ENCODE results near the gene PSMG3. TPM values are rescaled to one million over a fixed set of nuclear protein-coding genes. Genes with fewer than 3 reads are reported as not detected.

The PSMG3 gene
- total RNA-seq, 1 donor from 2014 or later = 17.5 TPM

DNA sequence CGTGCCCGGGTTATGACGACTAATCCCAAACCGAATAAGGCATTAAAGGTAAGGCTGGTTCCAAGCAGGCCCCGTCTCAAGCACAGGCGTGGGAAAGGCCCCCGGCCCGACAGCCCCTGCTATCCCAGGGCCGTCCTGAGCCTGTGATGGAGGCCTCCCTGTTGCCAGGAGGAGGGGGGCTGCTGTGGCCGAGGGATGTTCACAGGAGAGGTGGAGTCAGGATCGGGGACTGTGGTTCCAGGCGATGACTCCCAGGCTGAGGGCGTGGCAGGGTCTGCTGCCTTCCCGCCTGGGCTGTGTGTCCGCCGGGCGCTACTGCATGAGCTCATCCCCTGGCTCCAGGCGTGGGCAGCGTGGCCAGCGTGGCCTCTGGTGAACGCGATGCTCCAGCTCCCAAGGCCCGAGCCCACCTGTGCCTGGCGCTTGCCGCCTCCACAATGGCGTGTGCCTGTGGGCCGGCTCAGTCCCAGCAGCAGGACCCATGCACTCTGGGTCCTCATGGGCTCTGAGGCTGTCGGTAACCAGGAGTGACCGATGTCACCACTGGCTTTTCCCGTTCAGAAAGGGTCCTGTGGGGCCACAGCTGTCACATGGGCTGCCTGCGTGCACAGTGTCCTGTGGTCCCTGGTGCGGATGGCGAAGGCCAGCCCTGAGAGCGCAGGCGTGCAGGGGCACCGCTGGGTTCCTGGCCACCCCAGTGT, 30.5 kb downstream of the PSMG3 start:
- intact Hi-C loops (cut with DNase I) = no loop called here
- ATAC-seq = no peak
- no peak for DNase-seq (ENCODE audit: low spot score)

DNA sequence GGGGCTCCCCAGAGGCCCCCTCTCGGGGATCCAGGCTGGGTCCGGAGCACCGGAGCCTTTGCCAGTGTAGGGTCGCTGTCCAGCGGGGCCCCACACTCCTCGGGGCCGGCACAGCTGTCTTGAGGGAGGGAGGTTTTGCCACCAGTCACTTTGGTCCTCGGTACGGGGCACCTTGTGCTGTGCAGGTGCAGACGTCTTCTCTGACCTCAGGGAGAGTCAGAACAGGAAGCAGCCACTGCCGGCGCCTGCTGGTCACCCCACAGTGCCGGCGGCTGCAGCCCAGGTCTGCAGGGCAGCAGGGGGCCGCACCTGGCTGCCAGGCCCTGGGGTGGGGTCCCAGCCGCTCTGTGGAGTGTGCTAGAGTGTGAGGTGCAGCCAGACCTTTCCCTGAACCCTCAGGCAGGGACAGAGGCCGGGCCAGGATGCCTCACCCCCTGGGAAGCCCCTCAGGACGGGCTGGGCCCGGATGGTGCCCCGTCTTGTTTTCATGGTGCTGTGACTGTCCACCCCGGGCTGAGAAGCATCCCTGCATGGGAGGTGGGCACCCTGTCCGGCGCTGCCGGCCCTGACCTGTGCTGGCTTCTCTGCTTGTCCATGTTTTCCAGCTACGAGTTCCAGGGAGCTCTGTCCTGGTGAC, 31.2 kb downstream of the PSMG3 start:
- intact Hi-C loops (cut with DNase I) = no loop called here
- DNase-seq (ENCODE audit: low spot score) (no peak), ATAC-seq (no peak)

DNA sequence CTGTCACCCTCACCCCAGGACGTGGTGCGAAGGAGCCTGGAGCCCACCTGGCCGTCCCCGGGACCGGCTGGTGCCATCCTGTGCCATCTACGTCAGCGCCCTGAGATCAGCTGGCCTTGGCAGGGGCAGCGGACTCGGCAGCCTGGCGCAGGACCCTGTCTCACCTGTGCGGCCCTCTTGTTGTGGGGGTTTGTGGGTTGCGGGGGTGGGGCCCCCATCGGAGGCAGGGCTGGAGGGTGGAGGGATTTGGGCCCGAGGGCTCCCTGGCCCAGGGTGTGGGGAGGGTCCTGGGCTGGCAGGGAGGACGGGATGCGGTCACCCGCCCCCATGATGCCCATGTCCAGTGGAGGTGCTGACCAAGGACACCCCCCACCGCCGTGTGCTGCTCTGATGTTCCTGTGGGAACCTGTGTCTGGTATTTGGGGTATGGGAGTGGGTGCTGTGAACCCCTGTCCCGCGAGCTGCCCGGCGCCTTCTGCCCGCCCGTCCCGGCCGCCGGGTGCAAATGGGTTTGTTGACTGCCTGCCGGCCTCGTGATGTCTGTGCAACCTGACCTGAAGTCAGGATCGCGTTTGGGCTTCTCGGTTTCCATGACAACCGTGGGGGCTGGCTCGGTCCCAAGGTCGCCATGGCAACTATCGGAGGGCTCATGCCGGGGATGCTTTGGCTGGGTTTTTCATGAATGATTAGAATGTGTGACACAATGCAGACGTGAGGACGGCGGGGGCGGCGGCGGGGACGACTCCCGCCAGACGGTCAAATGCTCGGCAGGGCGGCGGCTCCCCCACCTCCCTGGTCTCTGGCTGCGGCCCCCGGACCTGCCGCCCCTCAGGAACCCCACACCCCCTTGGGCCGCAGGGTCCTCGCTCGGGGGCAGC, 32.1 kb downstream of the PSMG3 start:
- peak; percentile 96 for DNase-seq (ENCODE audit: low spot score)
- intact Hi-C loops (cut with DNase I) = no loop called here
- peak; percentile 65 for ATAC-seq

DNA sequence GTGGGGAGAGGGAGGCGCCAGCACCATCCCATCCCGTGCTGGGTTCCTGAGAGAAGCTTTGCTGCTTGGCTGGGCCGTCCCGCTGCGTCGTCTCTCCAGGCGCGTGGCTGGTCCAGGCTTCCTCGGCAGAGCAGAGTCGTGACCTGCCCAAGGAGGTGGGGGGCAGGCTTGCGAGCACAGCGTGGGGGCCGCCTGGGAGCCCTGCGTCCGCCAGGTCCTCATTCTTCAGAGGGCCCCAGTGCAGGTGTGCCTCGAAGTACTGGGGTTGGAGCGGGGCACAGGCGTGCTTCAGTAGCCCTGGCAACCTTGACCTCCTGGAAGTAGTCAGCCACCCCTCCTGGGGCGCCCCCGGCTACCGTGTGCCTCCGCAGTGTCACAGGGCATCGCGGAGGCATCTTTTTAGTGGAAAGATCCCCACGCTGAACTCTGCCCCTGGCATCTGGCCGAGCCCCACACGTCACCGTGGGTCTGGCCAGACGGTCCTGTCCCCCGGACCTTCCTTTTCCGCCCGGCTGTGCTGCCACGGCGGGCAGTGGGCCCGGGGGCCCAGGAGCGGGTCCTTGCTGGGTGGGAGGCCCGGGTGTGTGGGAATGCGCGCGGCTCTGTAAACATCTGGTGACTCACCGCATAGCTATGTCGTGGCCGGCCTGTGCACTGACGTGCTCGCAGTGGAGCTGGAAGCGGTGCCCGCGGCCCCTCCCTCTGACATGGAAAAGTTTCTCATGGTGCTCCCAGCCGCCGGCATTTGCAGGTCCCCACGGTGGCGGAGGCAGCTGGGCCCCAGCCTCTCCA, 32.9 kb downstream of the PSMG3 start:
- DNase-seq (ENCODE audit: low spot score) (peak; percentile 97), ATAC-seq (peak; percentile 92)
- intact Hi-C loops (cut with DNase I) = no loop called here

DNA sequence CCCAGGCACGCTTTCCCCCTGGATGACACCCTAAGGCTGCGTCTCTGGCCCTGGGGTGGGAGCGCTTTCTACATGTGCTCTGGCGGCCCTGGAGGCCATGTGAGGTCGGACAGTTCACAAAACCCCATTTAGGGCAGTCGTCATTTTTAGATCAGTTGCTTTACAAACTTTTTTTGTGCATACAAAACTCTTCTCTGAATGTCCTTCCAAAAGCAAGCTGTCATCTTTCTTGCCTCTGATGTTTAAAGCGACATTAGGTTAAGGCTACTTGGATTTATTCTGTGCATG, 33.4 kb downstream of the PSMG3 start:
- DNase-seq (ENCODE audit: low spot score) = no peak
- ATAC-seq = no peak
- intact Hi-C loops (cut with DNase I) = no loop called here

DNA sequence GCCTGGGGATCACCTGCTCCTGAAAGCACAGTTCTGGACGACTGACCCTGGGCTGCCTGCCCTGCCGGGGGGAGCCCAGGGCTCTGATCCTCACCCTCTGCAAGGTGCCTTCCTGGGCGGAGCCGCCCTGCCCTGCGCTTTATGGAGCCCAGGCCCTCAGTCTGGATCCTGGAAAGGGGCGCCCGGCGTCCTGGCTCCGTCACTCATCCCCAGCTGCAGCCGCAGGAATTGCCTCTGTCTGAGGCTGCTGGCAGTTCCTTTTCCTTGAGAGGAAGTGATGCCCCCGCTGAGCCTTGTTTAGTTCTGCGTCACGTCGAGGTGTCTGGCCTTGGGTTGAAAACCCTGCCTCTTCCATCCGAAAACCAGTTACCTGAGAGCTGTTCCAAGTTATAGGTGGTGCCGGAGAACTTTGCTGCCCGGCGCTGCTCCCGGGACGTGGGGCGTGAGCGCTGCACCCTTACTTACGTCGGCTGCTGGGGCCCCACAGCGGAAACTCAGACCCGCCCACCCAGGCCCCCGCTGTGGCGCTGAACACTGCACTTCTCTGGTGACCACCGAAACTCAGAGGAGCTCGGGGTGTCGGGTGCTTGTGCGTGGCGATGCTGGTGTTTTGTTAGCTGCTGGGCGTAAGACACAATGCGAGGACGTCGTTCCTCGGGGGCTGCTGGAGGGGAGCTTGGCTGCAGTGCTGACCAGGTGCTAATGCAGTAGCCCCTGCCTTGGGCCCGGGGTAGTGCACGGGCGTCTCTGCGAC, 34.0 kb downstream of the PSMG3 start:
- intact Hi-C loops (cut with DNase I) = no loop called here
- DNase-seq (ENCODE audit: low spot score) (peak; percentile 65), ATAC-seq (no peak)

DNA sequence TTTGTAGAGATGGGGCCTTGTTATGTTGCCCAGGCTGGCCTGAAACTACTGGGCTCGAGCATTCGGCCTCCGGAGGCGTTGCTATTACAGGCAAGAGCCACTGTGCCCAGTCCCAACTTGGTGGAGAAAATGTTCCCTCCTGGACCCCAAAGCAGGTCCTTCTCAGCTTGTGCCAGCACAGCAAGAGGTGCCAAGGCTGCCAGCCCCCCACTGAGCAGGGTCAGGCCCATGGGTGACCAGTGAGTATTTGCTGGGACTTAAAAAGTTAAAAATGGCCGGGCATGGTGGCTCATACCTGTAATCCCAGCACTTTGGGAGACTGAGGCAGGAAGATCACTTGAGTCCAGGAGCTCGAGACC, 34.8 kb downstream of the PSMG3 start:
- intact Hi-C loops (cut with DNase I) = no loop called here
- DNase-seq (ENCODE audit: low spot score) = no peak

DNA sequence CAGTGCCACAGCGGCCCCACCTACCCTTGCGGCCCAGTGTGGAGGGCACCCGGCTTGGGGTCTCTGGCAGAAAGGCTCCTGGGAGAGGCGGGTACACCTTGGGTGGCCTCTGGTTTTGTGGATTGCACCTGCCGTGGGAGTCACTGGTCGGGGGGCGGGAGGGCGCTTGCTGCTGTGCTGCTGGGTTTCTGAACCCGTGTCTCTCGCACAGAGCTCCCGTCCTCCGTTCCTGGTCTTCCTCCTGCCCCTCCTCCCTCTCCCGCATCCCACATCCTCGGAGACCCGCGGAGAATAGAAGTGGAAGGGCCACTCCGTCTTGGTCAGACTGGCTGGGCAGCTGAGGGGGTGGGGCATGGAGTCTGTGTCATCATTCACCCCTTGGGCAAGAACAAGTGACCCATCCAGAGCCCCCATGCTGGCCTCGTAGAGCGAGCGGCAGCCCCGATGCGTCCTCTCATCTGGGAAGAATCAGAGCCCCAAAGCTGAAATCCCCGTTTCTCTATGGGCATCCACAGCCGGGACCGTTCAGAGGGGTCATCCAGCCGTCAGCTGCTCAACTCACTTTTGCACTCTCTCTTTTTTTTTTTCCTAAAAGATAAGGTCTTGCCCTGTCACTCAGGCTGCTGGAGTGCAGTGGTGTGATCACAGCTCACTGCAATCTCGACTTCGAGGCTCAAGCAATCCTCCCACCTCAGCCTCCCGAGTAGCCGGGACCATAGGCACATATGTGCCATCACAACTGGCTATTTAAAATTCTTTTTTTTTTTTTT, 35.3 kb downstream of the PSMG3 start:
- peak; percentile 60 for DNase-seq (ENCODE audit: low spot score)

More for the DNA sequence above, 34.8 kb downstream of the PSMG3 start:
- ATAC-seq = no peak

DNA sequence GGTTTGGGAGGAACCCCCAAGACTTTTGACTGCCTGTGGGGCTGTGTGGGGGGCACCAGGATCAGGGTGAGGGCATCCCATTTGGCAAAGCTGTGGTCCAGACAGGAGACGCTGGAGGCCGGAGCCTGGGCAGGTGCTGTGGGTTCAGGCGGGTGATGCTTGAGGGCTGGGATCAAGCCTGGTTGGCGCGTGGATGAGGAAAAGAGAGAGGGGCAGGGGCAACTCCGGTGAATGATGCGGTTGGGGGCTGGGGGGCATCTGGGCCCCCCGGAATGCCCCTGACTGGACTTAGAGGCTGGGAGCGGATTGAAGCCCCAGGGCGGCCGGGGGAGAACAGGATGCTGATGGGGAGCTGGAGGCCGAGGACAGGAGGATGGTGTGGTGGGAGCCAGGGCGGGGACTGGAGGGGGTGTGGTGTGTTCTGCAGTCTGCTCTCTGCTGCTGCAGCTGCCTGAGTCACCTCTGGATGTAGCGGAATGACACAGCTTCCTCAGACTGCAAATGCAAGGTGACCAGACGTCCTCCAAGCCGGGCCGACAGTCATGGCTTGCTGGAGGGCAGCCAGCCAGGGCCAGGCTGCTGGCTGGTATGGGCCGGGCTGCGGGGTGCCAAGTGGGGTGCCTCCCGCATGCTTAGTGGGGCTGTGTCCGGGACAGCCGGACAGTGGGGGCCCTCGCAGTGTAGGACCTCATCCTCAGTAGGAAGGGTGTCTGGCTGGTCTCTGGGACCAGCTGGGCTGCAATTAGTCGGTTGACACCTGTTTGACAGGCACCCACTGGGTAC, 36.1 kb downstream of the PSMG3 start:
- intact Hi-C loops (cut with DNase I) = no loop called here
- ATAC-seq (no peak), DNase-seq (ENCODE audit: low spot score) (peak; percentile 62)

More for the DNA sequence above, 35.3 kb downstream of the PSMG3 start:
- intact Hi-C loops (cut with DNase I) = no loop called here
- ATAC-seq = no peak

DNA sequence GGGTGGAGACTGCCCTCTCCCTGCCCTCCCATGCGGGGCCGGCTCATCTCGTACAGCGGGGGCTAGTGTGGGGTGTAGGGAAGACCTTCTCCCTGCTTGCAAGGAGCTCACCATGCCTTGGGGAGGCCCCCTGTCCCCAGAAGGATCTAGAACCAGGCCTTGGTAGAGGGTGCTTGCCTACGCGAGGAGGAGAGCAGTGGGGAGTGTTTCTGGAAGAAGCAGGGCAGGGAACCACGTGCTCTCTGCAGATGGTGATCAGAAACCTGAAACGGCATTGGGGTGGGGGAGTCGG, 36.6 kb downstream of the PSMG3 start:
- ATAC-seq = no peak
- intact Hi-C loops (cut with DNase I) = no loop called here
- DNase-seq (ENCODE audit: low spot score) = peak; percentile 65

DNA sequence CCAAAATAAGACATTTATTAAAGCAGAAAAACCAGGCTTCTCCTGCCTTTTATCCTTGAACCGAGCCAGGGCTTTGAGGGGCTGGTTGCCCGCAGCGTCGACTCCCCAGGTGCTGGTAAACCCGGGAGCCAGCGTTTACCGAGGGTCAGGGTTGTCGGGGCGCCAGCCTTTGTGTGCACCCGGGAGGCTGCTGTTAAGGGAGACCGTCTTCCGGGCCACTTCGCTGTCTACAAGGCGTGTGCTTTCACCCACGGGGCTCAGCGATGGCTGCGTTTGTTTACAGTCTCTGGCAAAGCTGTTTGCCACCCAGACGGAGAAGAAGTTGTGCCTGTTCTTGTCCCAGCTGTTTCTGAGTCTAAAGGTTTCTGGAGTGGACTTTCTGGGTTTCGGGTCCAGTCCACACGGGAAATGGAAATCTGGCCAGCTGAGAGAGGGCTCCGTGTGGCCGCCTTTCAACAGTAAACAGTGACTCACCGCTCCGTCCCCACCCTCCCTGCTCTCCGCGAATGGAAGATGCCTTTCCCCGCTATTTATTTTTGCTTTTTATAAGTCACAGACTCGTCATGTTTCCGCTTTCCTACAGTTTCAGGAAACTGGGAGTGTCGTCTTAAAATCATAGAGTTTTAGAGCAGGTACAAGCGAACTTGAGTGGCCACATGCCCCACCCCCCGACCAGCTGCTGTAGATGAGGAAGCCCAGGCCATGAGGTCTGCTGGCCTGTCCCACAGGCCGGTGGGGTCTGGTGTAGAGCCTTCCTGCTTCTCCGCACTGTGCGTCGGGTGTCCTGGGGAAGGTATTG, 37.2 kb downstream of the PSMG3 start:
- intact Hi-C loops (cut with DNase I) = no loop called here
- ATAC-seq = peak; percentile 60
- DNase-seq (ENCODE audit: low spot score) = peak; percentile 84

DNA sequence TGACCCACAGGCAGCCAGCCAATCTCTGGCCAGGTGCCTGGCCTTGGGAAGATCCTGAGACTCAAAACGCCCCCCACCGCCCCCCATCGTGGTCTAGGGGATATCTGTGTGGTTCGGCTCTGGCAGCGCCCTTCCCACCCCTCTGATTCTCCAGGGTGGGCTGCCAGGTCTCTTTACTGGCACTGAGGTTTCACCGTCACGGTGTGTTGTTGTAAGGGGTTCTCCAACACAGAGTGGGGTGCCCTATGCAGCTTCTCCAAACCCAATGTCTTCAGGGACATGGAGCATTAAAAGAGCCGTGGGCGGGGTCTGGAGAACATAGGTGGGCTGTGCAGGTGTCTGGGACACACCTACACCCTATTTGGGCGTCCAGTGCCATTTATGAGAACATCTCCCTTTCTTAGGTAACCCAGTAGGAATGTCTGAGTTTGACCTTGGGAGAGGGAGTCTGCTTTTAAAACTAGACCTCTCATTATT, 37.8 kb downstream of the PSMG3 start:
- intact Hi-C loops (cut with DNase I) = no loop called here
- DNase-seq (ENCODE audit: low spot score) (no peak), ATAC-seq (no peak)

DNA sequence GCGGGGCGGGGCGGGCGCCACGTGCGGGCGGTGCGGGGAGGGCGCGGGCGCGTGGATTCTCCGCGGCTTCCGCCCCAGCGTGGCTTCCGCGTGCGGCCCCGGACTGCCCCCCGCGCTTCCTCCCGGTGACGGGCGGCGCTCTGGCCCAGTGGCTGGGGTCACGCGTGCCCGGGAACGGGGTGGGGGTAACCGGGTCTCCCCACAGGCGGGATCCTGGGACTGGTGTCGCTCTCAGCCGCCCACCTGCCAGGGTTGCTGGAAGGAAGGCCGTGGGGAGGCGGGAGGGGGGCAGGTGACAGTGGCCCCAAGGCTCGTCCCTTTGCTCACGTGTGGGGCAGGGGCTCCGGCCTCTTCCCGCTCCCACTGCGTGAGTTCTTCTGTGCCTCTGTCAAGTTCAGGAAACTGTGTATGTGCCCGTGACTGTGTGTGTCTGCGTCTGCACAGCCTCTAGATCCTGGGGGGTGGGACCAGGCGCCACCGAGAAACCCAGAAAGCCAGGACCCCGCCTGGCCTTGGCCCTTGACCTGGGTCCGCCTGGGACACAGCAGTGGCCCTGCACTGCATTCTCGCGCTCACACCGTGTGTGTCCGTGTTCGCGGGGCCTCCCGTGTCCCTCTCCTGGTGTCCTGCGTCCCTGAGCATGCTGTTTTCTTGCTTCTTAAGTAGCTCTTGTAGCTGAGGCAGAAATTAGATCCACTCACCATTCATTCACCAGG, 38.4 kb downstream of the PSMG3 start:
- ATAC-seq (peak; percentile 23), DNase-seq (ENCODE audit: low spot score) (peak; percentile 73)
- intact Hi-C loops (cut with DNase I) = no loop called here

DNA sequence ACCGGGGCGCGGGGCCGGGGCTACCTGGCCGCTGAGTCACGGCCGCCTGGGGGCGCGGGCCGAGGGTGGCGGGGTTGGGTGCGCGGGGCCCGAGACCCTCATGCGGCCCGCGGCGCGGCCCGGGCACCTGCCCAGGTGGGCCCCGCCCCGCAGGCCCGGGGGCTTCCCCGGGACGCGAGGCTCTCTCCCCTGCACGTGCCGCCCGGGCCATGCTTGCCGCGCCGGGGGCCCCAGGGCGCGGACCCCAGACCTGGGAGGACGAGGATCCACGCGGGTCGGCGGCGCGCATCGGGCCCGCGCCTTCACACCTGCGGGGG, 38.9 kb downstream of the PSMG3 start:
- no peak for ATAC-seq
- intact Hi-C loops (cut with DNase I) = no loop called here
- DNase-seq (ENCODE audit: low spot score) = no peak

DNA sequence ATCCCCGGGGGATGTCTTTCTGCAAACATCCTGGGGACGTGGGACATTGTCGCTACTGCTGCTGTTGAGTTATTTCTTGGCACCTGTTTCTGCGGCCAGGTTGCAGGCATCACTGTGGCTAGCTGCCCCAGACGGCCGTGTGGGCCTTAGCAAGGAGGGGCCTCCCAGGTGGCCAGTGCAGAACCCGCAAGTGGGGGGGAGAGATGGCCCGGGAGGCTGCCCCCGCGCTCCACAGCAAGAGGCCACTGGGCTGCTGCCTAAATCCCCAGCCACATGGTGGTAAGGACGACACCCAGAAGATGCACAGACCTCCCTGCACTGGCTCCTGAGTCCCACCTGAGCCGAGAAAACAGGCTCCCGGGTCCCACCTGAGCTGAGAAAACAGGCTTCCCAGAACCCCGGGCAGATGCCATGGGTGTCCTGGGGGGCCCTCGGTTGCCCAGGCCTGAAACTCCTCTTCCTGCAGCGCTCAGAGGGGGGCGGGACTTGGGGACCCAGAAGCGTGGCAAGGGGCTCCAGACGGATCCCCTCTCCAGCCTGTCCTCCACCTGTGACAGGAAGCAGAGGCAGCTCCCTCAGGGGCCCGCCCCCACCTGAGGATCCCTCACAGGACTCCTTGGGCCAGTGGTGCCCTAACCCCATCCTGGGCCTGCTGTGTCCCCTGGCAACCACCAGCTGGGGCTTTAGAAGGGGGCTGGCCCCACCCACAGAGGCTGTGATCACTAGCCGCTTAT, 40.3 kb downstream of the PSMG3 start:
- ATAC-seq = no peak
- no peak for DNase-seq (ENCODE audit: low spot score)
- intact Hi-C loops (cut with DNase I) = no loop called here
